ENCODE results near the gene SLC41A1. TPM values are rescaled to one million over a fixed set of nuclear protein-coding genes. Genes with fewer than 3 reads are reported as not detected.

The SLC41A1 gene
- total and polyA plus RNA-seq, 2 experiments from 2014 or later: 11.8 to 30.0 TPM

GRCh38 chr1:205770618-205771017, 42.4 kb downstream of the SLC41A1 start (continued):
- TF ChIP-seq ZNF462 (CRISPR knock-in tag; IDR thresholded peaks at IDR 0.05): no peak

GRCh38 chr1:205769641-205770365, 43.2 kb downstream of the SLC41A1 start:
- Mint-ChIP-seq H3K9me3 (no peaks in the 10 kb centered on the region), H3K4me3 (no peak overlapping the region), H3K4me1 (peaks cover 10% of the 10 kb centered on the region), H3K27me3 (ENCODE audit: insufficient read depth, low read depth, poor library complexity) (peaks cover 18% of the 10 kb centered on the region), H3K36me3 (ENCODE audit: low read depth) (no peaks in the 10 kb centered on the region), H3K27ac (no peak overlapping the region)
- no peak overlapping the region for H3K4me3 ChIP-seq
- peaks cover 4% of the 10 kb centered on the region; the same call in 1 of the 2 replicates for H4K20me1 ChIP-seq (replicated peaks; ENCODE audit: insufficient read depth)
- H3K4me2 ChIP-seq: no peak overlapping the region
- ATAC-seq (no peak), DNase-seq (ENCODE audit: low spot score) (no peak)
- no peak overlapping the region for H2AFZ ChIP-seq
- peaks cover 26% of the 10 kb centered on the region for H3K27me3 ChIP-seq (ENCODE audit: insufficient read depth)
- H3K27ac ChIP-seq (ENCODE audit: low read depth): no peak overlapping the region
- H3F3A ChIP-seq (replicated peaks; ENCODE audit: low read depth): peaks cover 6% of the 10 kb centered on the region; the same call in 1 of the 2 replicates
- no peaks in the 10 kb centered on the region for H3K79me2 ChIP-seq (replicated peaks; ENCODE audit: insufficient read depth)
- no peaks in the 10 kb centered on the region for H3K9me2 ChIP-seq (ENCODE audit: insufficient read depth)
- H3K36me3 ChIP-seq (ENCODE audit: insufficient read depth): no peaks in the 10 kb centered on the region; the same call in 1 of the 2 replicates
- TF ChIP-seq ETS1 (IDR thresholded peaks at IDR 0.05) (no peak), CREB1 (CRISPR knock-in tag; IDR thresholded peaks at IDR 0.05; ENCODE audit: low read depth) (no peak), ZNF114 (CRISPR knock-in tag; IDR thresholded peaks at IDR 0.05) (no peak), ZNF331 (CRISPR knock-in tag; IDR thresholded peaks at IDR 0.05; ENCODE audit: low read depth) (no peak), EZH2 (IDR thresholded peaks at IDR 0.05; ENCODE audit: low read depth, unreplicated experiment) (no peak), POLR2AphosphoS5 (IDR thresholded peaks at IDR 0.05; ENCODE audit: low read depth) (no peak), EZH2phosphoT487 (IDR thresholded peaks at IDR 0.05; ENCODE audit: unreplicated experiment) (no peak)
- peaks cover 9% of the 10 kb centered on the region for H3K4me1 ChIP-seq (ENCODE audit: insufficient read depth)
